Measurements from ENCODE around the gene F7.
A peak's percentile ranks its signal among the peaks of the same experiment; 100 is the strongest.
"Not testable (repeated sequence)": the region's sequence is repeated elsewhere in the genome, so short reads cannot be mapped to it uniquely, and the experiment has no call there.

The F7 gene

DNA sequence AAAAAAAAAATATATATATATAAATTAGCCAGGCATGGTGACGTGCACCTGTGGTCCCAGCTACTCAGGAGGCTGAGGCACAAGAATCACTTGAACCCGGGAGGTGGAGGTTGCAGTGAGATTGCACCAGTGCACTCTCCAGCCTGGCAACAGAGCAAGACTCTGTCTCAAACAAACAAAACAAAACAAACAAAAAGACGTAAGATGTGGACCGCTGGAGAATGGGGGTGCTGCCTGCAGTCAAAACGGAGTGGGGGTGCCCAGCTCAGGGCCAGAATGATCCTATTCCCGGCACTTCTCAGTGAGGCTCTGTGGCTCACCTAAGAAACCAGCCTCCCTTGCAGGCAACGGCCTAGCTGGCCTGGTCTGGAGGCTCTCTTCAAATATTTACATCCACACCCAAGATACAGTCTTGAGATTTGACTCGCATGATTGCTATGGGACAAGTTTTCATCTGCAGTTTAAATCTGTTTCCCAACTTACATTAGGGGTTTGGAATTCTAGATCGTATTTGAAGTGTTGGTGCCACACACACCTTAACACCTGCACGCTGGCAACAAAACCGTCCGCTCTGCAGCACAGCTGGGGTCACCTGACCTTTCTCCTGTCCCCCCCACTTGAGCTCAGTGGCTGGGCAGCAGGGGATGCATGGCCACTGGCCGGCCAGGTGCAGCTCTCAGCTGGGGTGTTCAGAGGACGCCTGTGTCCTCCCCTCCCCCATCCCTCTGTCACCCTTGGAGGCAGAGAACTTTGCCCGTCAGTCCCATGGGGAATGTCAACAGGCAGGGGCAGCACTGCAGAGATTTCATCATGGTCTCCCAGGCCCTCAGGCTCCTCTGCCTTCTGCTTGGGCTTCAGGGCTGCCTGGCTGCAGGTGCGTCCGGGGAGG lies at the start of gene F7:
TSS of gene F7 (plus strand) at position 760 of the 889 bp plus-strand sequence. CDS start at position 811, 51 bp downstream.
- no peak for DNase-seq (ENCODE audit: low read depth in 2 of 2)

DNA sequence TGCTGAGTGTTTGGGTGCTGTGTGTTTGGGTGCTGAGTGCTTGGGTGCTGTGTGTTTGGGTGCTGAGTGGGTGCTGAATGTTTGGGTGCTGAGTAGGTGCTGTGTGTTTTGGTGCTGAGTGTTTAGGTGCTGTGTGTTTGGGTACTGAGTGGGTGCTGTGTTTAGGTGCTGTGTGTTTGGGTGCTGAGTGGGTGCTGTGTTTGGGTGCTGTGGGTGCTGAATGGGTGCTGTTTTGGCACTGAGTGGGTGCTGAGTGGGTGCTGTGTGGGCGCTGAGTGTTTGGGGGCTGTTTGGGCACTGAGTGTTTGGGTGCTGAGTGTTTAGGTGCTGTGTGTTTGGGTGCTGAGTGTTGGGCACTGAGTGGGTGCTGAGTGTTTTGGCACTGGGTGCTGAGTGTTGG lies 48.5 kb upstream of the F7 start:
- DNase-seq (ENCODE audit: low read depth in 2 of 2) = no peak

DNA sequence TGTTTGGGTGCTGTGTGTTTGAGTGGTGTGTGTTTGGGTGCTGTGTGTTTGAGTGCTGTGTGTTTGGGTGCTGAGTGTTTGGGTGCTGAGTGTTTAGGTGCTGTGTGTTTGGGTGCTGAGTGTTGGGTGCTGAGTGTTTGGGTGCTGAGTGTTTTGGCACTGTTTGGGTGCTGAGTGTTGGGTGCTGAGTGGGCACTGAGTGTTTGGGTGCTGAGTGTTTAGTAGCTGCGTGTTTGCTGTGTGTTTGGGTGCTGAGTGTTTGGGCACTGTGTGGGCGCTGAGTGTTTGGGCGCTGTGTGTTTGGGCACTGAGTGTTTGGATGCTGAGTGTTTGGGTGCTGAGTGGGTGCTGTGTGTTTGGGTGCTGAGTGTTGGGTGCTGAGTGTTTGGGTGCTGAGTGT lies 48.0 kb upstream of the F7 start:
- not testable (repeated sequence) for DNase-seq (ENCODE audit: low read depth in 2 of 2)

DNA sequence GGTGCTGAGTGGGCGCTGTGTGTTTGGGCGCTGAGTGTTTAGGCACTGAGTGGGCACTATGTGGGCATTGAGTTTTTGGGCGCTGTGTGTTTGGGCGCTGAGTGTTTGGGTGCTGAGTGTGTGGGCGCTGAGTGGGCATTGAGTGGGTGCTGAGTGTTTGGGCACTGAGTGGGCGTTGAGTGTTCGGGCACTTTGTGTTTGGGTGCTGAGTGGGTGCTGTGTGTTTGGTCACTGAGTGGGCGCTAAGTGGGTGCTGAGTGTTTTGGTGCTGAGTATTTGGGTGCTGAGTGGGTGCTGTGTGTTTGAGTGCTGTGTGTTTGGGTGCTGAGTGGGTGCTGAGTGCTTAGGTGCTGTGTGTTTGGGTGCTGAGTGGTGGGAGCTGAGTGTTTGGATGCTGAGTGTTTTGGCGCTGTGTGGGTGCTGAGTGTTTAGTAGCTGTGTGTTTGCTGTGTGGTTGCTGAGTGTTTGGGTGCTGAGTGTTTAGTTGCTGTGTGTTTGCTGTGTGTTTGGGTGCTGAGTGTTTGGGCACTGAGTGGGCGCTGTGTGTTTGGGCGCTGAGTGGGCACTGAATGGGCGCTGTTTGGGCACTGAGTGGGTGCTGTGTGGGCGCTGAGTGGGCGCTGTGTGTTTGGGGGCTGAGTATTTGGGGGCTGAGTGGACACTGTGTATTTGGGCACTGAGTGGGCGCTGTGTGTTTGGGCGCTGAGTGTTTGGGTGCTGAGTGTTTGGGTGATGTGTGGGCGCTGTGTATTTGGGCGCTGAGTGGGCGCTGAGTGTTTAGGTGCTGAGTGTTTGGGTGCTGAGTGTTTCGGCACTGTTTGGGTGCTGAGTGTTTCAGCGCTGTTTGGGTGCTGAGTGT lies 47.2 kb upstream of the F7 start:
- DNase-seq (ENCODE audit: low read depth in 2 of 2) = no peak

DNA sequence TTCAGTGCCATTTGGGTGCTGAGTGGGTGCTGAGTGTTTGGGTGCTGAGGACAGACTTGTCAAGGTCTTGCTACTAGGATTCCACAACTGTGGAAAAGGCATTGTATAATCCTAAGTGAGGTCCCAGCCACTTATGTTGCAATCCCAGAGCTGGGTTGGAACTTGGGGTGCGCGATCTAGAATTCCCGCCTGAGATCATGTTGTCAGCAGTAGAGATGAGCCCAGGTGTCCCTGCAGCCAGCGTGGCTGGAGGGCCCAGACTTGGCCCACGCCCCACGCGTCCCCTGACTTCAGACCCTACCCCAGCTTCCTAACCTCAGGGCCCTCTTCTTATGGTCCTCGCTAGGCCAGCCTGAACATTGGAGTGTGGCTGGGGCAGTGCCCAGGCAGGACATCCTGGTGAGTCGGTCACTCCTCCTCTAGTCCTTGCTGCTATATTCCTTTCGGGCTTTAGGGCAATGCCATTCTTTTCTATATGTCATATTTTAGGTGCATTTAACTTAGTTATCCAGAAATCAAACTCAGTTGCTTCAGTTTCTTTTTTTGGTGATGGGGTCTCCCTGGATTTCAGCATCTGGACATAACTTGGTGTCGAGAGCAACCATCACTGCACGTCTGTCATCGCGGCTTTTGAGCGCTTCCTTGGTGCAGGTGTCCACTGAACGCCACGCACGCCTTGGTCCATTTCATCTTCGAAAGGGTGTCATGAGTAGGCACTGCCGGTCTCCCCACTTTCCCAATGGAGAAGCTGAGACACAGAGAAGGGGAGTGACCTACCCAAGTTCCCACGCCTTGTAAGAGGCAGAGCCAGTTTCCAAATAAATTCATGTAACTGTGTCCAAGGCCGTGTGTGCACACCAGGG lies 46.4 kb upstream of the F7 start:
- DNase-seq (ENCODE audit: low read depth in 2 of 2) = no peak

DNA sequence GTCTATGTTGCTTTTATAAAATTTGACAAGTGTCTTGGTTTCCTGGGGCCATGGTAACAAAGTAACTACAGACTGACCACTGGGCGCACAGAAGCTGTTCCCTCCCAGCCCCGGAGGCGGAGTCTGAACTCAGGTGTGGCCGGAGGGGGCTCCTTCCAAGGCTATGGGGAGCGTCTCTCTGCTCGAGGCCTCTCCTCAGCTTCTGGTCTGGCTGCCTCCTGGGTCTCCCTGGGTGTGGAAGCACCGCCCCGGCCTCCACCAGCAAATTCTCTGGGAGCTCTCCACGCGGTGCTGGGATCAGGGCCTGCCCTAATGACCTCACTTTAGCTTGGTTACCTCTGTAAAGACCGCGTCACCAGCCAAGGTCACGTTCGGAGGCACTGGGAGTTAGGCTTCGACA lies 45.7 kb upstream of the F7 start:
- DNase-seq (ENCODE audit: low read depth in 2 of 2) = no peak

DNA sequence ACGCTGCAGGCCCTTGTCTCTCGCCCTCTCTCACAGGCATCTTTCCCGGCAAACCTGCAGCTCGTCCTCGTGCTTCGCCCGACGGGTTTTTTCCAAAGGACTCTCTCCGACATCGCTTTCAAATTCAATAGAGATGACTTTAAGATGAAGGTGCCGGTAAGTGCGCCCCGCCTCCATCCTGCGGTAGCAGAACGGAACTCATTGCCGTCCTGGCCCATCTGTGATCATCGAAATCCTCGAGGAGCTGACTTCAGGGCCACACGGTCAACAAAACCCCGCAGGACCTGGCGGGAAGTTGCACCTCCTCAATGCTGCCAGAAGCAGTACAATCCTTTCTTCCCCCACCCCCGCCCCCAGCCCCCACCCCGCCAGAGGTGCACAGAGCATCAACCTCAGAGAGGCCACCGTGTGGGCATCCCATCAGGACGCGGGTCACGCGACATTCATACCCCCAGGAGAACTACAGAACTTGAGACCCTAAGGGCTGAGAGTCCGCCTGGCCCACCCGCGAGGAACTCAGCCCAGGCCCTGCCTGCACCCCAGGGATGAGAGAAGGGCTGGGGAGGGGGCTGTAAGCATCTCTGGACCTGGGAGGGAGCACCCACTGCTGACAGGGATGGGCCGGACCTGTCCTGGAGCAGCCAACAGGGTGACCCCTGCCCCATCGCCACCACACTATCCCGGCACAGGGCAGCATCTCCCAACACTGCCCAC lies 44.9 kb upstream of the F7 start:
- DNase-seq (ENCODE audit: low read depth in 2 of 2) = no peak

DNA sequence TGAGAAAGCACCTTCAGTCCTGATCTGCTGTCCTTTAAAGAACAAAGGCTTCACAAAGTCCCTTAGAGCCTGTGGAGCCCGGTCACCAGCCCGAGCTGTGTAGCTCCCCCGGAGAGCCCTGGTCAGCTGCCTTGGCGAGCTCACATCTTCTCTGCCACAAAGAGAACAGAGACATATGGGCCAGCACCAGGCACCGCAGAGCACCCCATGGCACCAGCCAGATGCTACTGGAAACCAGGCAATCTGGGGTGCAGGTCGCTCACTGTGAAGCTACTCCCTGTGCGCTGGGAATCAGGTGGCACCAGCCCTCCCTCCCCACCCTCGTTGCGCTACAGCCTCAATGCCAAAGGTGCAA lies 44.3 kb upstream of the F7 start:
- no peak for DNase-seq (ENCODE audit: low read depth in 2 of 2)

DNA sequence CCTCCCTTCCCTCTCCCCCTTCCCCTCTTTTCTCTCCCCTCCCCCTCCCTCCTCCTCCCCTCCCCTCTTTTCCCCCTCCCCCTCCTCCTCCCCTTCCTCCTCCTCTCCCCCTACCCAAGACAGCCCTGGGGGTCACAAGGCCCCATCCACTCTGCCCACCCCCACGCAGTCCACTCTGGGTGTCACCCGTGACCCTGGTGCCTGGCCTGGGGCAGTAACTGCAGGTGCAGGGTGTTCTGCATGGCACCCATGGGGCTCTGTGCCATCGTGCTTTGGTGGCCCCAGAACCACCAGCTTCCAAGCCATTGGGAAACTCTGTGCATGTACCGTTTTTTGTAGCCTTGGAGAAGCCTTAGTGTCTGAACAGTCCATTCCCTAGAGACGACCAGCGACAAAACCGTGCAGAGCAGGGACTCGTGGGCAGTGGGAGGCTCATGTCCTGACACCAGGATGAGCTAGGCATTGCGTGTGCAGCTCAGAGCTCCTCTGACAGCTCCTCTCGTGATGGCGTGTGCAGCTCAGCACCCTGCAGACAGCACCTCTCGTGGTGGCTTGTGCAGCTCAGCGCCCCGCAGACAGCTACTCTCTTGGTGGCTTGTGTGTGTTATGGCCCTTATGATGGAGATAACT lies 43.7 kb upstream of the F7 start:
- DNase-seq (ENCODE audit: low read depth in 2 of 2) = no peak

DNA sequence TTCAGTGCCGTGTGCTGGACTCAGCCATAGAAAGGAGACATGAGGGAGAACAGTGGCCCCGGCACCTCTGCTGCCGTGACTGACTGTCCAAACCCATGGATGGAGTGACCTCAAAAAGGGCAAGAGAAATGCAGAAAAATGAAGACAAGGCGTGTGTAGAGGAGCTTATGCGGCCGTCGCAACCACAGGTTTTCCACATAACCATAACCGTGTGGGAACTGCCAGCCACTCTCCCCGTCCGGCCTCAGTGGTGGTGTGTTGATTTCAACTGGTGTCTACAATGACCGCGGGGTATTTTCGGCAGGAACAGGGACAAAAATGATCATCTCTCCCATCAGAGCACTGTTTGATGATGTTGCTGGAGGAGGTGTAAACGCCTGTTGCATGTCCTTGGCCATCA lies 42.9 kb upstream of the F7 start:
- DNase-seq (ENCODE audit: low read depth in 2 of 2) = no peak

DNA sequence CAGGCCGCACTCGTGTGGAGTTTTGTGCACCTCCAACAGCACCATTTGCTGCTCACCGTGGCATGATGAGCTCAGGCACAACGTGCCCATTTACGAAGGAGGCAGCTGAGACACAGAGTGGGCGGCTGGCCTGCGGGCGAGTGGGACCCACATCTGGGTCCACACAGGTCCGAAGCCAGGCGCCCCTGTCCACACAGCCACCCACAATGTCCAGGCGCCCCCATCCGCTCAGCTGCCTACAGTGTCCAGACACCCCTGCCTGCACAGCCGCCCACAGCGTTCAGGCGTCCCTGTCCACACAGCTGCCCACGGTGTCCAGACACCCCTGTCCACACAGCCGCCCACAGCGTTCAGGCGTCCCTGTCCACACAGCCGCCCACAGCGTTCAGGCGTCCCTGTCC lies 42.5 kb upstream of the F7 start:
- DNase-seq (ENCODE audit: low read depth in 2 of 2) = no peak

DNA sequence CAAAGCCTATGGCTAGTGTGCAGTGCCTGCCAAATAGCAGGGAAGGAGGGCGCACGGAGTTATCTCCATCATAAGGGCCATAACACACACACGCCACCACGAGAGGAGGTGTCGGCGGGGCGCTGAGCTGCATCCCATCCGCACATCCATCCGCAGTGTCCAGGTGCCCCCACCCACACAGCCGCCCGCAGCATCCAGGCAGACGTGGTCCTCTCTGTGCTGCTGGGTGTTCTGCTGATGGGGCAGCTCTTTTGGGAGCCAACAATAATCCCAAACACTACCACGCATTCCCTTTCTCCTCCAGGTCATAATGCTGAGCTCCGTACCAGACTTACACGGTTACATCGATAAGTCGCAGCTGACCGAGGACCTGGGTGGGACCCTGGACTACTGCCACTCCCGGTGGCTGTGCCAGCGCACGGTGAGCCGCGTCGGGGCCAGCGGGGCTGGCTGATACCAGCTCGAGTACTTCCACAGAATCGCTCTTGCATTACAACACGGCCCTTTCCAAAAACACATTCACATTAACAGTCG lies 41.5 kb upstream of the F7 start:
- DNase-seq (ENCODE audit: low read depth in 2 of 2) = no peak

DNA sequence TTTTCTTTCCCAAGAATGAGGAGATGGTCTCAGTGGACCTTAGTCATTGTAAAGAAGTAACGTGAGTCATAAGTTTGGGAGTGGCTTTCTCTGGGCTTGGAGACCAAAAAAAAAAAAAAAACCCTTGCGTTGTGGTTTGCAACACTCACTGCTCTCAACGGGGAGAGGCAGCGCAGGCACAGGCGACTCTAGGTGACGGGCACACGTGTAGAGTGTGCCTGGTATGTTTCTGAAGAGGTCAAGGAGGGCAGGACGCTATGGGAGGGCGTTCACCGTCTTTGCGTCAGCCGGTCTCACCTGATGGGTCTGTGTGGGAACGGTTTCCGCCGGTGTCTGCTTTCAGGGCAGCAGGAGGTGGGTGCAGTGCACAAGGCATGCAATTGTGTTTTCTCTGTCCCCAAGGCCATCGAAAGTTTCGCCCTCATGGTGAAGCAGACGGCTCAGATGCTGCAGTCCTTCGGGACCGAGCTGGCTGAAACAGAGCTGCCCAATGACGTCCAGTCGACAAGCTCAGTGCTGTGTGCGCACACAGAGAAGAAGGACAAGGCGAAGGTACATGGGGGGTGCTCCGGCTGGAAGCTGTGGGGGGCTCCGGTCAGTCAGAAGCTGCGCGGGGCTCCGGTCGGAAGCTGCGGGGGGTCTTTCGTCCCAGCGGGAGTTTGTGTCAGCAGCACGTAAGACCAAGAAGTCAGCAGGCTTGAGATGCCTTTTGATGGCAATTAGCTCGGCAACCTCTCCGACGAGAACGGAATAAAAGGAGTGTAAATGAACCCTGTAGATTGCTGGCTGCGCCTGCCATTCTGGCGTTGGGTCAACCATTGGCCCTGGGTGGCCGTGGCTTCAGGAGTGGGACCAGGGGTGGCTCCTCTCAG lies 40.8 kb upstream of the F7 start:
- peak; percentile 35 to 36 for DNase-seq (ENCODE audit: low read depth in 2 of 2)

DNA sequence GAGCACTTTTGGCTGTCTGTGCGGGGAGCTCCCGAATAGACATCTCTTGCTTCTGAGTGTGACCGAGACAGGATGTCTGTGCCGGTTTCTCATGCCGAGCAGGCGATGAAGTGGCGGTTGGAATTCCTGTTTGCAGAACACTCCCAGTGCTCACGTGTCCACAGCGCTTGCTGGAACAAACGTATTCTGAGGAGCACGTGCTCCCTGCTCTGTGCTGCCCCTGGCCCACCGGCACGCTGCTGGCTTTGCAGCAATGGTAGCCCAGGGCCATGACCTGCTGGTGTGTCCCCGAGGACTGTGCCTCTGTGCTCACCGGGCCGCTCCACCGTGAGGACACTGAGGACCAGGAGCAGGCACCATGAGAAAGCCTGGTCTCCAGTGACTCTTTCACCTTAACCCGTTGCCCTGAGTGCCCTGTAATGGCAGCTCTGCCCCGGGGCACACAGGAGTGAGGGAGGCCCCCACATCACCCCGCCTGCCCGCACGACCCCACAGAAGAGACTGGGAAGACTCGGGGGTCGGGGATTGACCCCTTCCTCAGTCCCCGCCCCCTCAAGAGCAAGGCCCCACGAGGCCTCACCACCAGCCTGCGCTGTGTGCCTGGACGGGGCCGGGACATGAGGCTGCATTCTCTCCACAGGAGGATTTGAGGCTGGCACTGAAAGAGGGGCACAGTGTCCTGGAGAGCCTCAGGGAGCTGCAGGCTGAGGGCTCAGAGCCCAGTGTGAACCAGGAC lies 40.0 kb upstream of the F7 start:
- no peak for DNase-seq (ENCODE audit: low read depth in 2 of 2)

DNA sequence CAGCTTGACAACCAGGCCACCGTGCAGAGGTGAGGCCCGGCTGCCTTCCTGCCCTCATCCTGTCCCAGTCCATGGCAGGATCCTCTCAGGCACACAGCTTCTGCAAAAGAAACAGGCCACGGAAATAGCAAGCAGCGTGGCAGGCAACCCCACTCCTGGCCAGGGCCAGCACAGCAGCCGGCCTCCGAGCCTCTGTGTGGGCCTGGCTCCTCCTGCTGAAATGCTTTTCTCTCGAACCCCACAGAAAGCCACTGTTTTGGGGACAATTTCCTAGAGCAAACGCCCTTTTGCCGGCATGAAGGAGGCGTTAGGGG lies 39.5 kb upstream of the F7 start:
- DNase-seq (ENCODE audit: low read depth in 2 of 2) = no peak

DNA sequence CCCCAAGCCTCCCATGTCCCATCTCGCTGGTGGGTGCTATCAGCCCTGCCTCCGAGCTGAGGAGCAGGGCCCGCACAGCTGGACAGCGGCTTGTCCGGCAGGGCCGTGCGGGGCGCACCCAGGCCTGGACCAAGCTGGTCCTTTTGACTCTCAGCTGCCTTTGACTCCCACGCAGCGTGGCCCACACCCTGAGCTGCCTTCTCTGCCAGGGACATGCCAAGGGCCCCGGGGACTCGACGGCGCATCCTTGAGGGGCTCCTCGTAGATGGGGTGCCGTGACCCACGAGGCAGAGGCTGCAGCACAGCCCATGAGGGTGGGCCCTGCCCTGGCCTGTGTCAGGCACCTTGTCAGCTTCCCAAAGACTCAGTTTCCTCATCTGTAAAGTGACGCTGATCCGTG lies 38.8 kb upstream of the F7 start:
- no peak for DNase-seq (ENCODE audit: low read depth in 2 of 2)

DNA sequence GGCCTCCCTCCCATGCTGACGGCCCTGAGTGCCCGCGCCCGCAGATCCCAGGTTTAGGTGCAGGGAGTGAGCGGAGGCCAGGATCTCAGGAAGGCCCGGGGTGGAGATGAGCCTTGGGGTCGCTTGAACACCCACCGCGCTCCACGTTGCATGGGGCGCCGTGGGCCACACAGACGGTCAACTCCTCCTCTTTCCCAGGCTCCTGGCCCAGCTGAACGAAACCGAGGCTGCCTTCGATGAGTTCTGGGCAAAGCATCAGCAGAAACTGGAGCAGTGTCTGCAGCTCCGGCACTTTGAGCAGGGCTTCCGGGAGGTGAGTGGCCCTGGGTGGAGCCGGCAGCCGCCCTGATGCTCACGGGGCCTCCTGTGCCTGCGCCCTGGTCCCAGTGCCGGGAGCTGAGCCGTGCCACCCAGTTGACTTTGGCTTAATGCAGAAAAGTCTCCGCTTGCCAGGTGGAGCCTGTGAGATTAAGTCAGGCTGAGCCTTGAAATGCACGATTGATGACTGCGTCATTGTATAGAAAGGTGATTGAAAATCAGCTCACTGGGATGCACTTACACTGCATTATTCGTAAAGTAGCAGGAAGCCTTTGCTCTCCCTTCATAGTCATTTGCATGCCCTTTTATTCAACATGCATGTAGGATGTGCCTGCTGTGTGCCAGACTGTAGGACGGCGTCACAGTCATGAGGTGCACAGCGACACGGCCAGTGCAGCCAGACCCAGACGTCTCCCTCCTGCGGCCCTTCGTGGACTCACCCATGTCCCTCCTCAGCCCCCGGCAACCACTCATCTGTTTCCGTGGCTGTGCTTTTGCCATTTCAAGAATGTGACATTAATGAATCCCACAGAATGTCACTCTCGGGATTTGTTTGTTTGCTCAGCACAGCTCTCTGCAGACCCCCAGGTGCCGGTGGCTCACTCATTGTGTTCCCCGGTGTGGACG lies 35.5 kb upstream of the F7 start:
- DNase-seq (ENCODE audit: low read depth in 2 of 2) = no peak

DNA sequence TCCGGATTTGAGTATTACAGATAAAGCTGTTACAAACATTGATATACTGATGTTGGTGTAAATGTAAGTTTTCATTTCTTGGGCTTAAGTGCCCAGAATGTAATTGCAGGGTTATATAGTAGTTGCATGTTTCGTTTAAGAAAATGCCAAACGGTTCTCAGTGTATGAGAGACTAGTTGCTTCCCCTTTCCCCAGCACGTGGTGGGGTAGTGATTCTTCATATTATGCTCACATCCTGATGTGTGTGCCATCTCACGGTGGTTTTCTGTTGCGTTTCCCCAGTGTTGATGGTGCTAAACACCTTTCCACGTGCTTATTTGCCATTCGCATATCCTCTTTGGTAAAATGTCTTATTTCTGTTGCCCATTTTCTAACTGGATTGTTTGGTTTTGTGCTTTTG lies 34.7 kb upstream of the F7 start:
- no peak for DNase-seq (ENCODE audit: low read depth in 2 of 2)

Measured in fibroblast of skin of left biceps (primary cell).